Bronchial epithelial cell (primary cell): ENCODE data around the gene ARIH1. TPM values are rescaled to one million over a fixed set of nuclear protein-coding genes. Genes with fewer than 3 reads are reported as not detected.

Source experiments
- DNase-seq: peaks from one replicate; pipeline ENCODE4 v3.0.0-alpha.2; 2010; ENCODE audit warnings: low read depth
- FAIRE-seq: peaks from 2 replicates; lab custom pipeline; 2011; peaks lifted over from hg19 to GRCh38; lab: Jason Lieb, UNC
- H3K27me3 ChIP-seq: 2 replicates; pipeline ENCODE4 v1.5.1; 2011; ENCODE audit warnings: low read length; ENCODE audit not compliant: control insufficient read depth, insufficient read depth
- H3K36me3 ChIP-seq: 2 replicates; pipeline ENCODE4 v1.5.1; 2011; ENCODE audit warnings: low read length; ENCODE audit not compliant: control insufficient read depth, insufficient read depth
- H3K4me3 ChIP-seq: 2 replicates; pipeline ENCODE4 v1.5.1; 2011; ENCODE audit warnings: mild to moderate bottlenecking, low read depth, low read length, control low read depth
- CTCF ChIP-seq: IDR thresholded peaks from 2 replicates; pipeline ENCODE4 v1.5.1; 2011; ENCODE audit warnings: mild to moderate bottlenecking, moderate library complexity, low read length, control low read depth, inconsistent platforms; ENCODE audit not compliant: insufficient read depth, severe bottlenecking
- total RNA-seq: library from RNA; depleted of rRNA; stranded (reverse); fragments of >200 nt; gene quantifications from 2 replicates; pipeline ENCODE4 v1.2.1, GENCODE V29; 2014

ARIH1 gene
- total RNA-seq, 1 donor from 2014 or later, result 24.7 TPM

- TF ChIP-seq CTCF, result no peak
- FAIRE-seq, result no peak
- H3K4me3 ChIP-seq, result no peak overlapping the region
- no peaks in the 10 kb centered on the region for H3K27me3 ChIP-seq
- H3K36me3 ChIP-seq, result no peaks in the 10 kb centered on the region
- no peak for DNase-seq
These were observed 66.6 kb downstream of the ARIH1 start for GRCh38 chr15:72540606-72541237.

- Histone ChIP-seq H3K4me3 (no peak overlapping the region), H3K36me3 (no peaks in the 10 kb centered on the region), H3K27me3 (no peaks in the 10 kb centered on the region)
- DNase-seq (no peak), FAIRE-seq (no peak)
- TF ChIP-seq CTCF, result no peak
These were observed 67.5 kb downstream of the ARIH1 start for GRCh38 chr15:72541674-72542073.

GRCh38 chr15:72545156-72545555 lies 71.0 kb downstream of the ARIH1 start:
- Histone ChIP-seq H3K36me3 (no peaks in the 10 kb centered on the region), H3K27me3 (no peaks in the 10 kb centered on the region), H3K4me3 (no peak overlapping the region)
- FAIRE-seq, result no peak
- no peak for DNase-seq
- TF ChIP-seq CTCF, result no peak

GRCh38 chr15:72554471-72555425 lies 80.6 kb downstream of the ARIH1 start:
- FAIRE-seq, result no peak
- no peaks in the 10 kb centered on the region for H3K27me3 ChIP-seq
- DNase-seq, result peak; percentile 77
- no peak for TF ChIP-seq CTCF
- H3K4me3 ChIP-seq, result no peak overlapping the region
- no peaks in the 10 kb centered on the region for H3K36me3 ChIP-seq

GRCh38 chr15:72559781-72560180 lies 85.7 kb downstream of the ARIH1 start:
- TF ChIP-seq CTCF, result no peak
- FAIRE-seq (no peak), DNase-seq (no peak)
- H3K36me3 ChIP-seq, result peaks cover 5% of the 10 kb centered on the region
- no peaks in the 10 kb centered on the region for H3K27me3 ChIP-seq
- no peak overlapping the region for H3K4me3 ChIP-seq
